Skeletal muscle tissue (tissue), 4 donors: ENCODE measurements around the gene TICRR. TPM values are rescaled to one million over a fixed set of nuclear protein-coding genes. Genes with fewer than 3 reads are reported as not detected.
A peak's percentile ranks its signal among the peaks of the same experiment; 100 is the strongest.

Experiments
- H3K27ac ChIP-seq: one replicate; pipeline ENCODE4 v1.7.0; 2013; ENCODE audit warnings: mild to moderate bottlenecking, low read depth, low read length, inconsistent platforms
- H3K27me3 ChIP-seq, 3 donors: one replicate each; pipeline ENCODE4 v1.7.0; 2013; ENCODE audit warnings: low read length in 3 of 3; ENCODE audit not compliant: control insufficient read depth in 3 of 3, insufficient read depth in 3 of 3
- H3K36me3 ChIP-seq, 3 donors: one replicate each; pipeline ENCODE4 v1.7.0; 2013; ENCODE audit warnings: low read length in 3 of 3; ENCODE audit not compliant: control insufficient read depth in 3 of 3, insufficient read depth in 3 of 3
- H3K4me1 ChIP-seq, 3 donors: one replicate each; pipeline ENCODE4 v1.7.0; 2013; ENCODE audit warnings: low read length in 3 of 3, mild to moderate bottlenecking in 3 of 3; ENCODE audit not compliant: control insufficient read depth in 3 of 3, insufficient read depth in 3 of 3
- H3K4me3 ChIP-seq, 3 donors: one replicate each; pipeline ENCODE4 v1.7.0; 2013; ENCODE audit warnings: low read length in 3 of 3
- H3K9ac ChIP-seq, 3 donors: one replicate each; pipeline ENCODE4 v1.7.0; 2013; ENCODE audit warnings: low read length in 3 of 3, mild to moderate bottlenecking in 3 of 3, moderate library complexity in 2 of 3, low read depth in 1 of 3
- H3K9me3 ChIP-seq, 3 donors: one replicate each; pipeline ENCODE4 v1.7.0; 2013; ENCODE audit warnings: low read length in 3 of 3; ENCODE audit not compliant: control insufficient read depth in 3 of 3
- total RNA-seq: library from RNA; depleted of rRNA; stranded (reverse); fragments of >200 nt; gene quantifications from one replicate; pipeline ENCODE4 v1.2.3, GENCODE V29; 2014
- donor health status: Osteomylitis.

Gene TICRR
- total RNA-seq, 1 donor from 2014 or later, result 1.6 TPM

- H3K4me1 ChIP-seq, result peaks cover 17 to 21% (median 19%) of the 10 kb centered on the region in 3 donors
These were observed 87.8 kb downstream of the TICRR start for GRCh38 chr15:89662893-89663626.

GRCh38 chr15:89664441-89665350 is 89.4 kb downstream of the TICRR start:
- Histone ChIP-seq H3K4me1 (peaks cover 17 to 21% (median 19%) of the 10 kb centered on the region in 3 donors), H3K27me3 (no peaks in the 10 kb centered on the region), H3K27ac (peak overlapping the region; percentile 3), H3K4me3 (peak overlapping the region; percentile 48 to 63 (median 61)), H3K9me3 (no peaks in the 10 kb centered on the region), H3K36me3 (no peaks in the 10 kb centered on the region), H3K9ac (peak overlapping the region; percentile 65 to 76 (median 70))

More at GRCh38 chr15:89662893-89663626, 87.8 kb downstream of the TICRR start:
- Histone ChIP-seq H3K9ac (peak overlapping the region in 2 of 3 donors; percentile 46 to 59), H3K9me3 (no peaks in the 10 kb centered on the region), H3K36me3 (no peaks in the 10 kb centered on the region), H3K27me3 (no peaks in the 10 kb centered on the region), H3K4me3 (peak overlapping the region in 1 of 3 donors; percentile 46), H3K27ac (peak overlapping the region; percentile 1)

- no peaks in the 10 kb centered on the region for H3K27me3 ChIP-seq
- peak overlapping the region; percentile 79 for H3K27ac ChIP-seq
- H3K9me3 ChIP-seq, result no peaks in the 10 kb centered on the region
- H3K9ac ChIP-seq, result peak overlapping the region; percentile 65 to 76 (median 70)
- peak overlapping the region; percentile 48 to 63 (median 61) for H3K4me3 ChIP-seq
- no peaks in the 10 kb centered on the region for H3K36me3 ChIP-seq
- peaks cover 17 to 21% (median 19%) of the 10 kb centered on the region in 3 donors for H3K4me1 ChIP-seq
These were observed 90.3 kb downstream of the TICRR start for GRCh38 chr15:89665449-89666181.

- H3K36me3 ChIP-seq, result no peaks in the 10 kb centered on the region
- peaks cover 17 to 21% (median 19%) of the 10 kb centered on the region in 3 donors for H3K4me1 ChIP-seq
- peak overlapping the region; percentile 79 for H3K27ac ChIP-seq
- H3K27me3 ChIP-seq, result no peaks in the 10 kb centered on the region
- peak overlapping the region in 1 of 3 donors; percentile 63 for H3K4me3 ChIP-seq
- H3K9ac ChIP-seq, result peak overlapping the region; percentile 65 to 76 (median 65)
- H3K9me3 ChIP-seq, result no peaks in the 10 kb centered on the region
These were observed 91.1 kb downstream of the TICRR start for GRCh38 chr15:89666184-89666857.

GRCh38 chr15:89666858-89667705 is 91.8 kb downstream of the TICRR start:
- peaks cover 17 to 21% (median 19%) of the 10 kb centered on the region in 3 donors for H3K4me1 ChIP-seq
- H3K9me3 ChIP-seq, result no peaks in the 10 kb centered on the region
- no peaks in the 10 kb centered on the region for H3K36me3 ChIP-seq
- no peaks in the 10 kb centered on the region for H3K27me3 ChIP-seq
- no peak overlapping the region for H3K4me3 ChIP-seq
- no peak overlapping the region for H3K9ac ChIP-seq
- H3K27ac ChIP-seq, result no peak overlapping the region

- no peak overlapping the region for H3K9ac ChIP-seq
- H3K4me1 ChIP-seq, result peaks cover 14 to 17% (median 15%) of the 10 kb centered on the region in 3 donors
These were observed 92.4 kb downstream of the TICRR start for GRCh38 chr15:89667706-89667960.

GRCh38 chr15:89668171-89668570 is 92.9 kb downstream of the TICRR start:
- no peaks in the 10 kb centered on the region for H3K27me3 ChIP-seq
- H3K9me3 ChIP-seq, result no peaks in the 10 kb centered on the region
- no peaks in the 10 kb centered on the region for H3K36me3 ChIP-seq
- H3K4me1 ChIP-seq, result peaks cover 11 to 13% (median 12%) of the 10 kb centered on the region in 3 donors
- no peak overlapping the region for H3K9ac ChIP-seq
- H3K27ac ChIP-seq, result no peak overlapping the region
- H3K4me3 ChIP-seq, result no peak overlapping the region

More at GRCh38 chr15:89667706-89667960, 92.4 kb downstream of the TICRR start:
- Histone ChIP-seq H3K27me3 (no peaks in the 10 kb centered on the region), H3K27ac (no peak overlapping the region), H3K9me3 (no peaks in the 10 kb centered on the region), H3K36me3 (no peaks in the 10 kb centered on the region), H3K4me3 (no peak overlapping the region)

- no peak overlapping the region for H3K27ac ChIP-seq
- H3K9me3 ChIP-seq, result no peaks in the 10 kb centered on the region
- no peak overlapping the region for H3K9ac ChIP-seq
- no peak overlapping the region for H3K4me3 ChIP-seq
- H3K4me1 ChIP-seq, result peaks cover 10% of the 10 kb centered on the region in 3 donors
- no peaks in the 10 kb centered on the region for H3K36me3 ChIP-seq
- no peaks in the 10 kb centered on the region for H3K27me3 ChIP-seq
These were observed 94.1 kb downstream of the TICRR start for GRCh38 chr15:89669309-89669865.
